NCI-H226 (cell line): ENCODE data around the gene TFEB.

Source experiments
- DNase-seq: peaks from one replicate; pipeline ENCODE4 v3.0.0-alpha.2; 2015

Gene TFEB

GRCh38 chr6:41648070-41648585, 87.3 kb downstream of the TFEB start:
- no peak for DNase-seq

GRCh38 chr6:41647061-41647511, 88.3 kb downstream of the TFEB start:
- DNase-seq: no peak

GRCh38 chr6:41646026-41646795, 89.2 kb downstream of the TFEB start:
- no peak for DNase-seq

GRCh38 chr6:41645007-41645618, 90.3 kb downstream of the TFEB start:
- DNase-seq: no peak

- no peak for DNase-seq
These were observed 91.0 kb downstream of the TFEB start for GRCh38 chr6:41644297-41644879.

GRCh38 chr6:41643899-41644269, 91.5 kb downstream of the TFEB start:
- DNase-seq: no peak

- DNase-seq: no peak
These were observed 92.2 kb downstream of the TFEB start for GRCh38 chr6:41642960-41643898.

GRCh38 chr6:41642090-41642959, 93.1 kb downstream of the TFEB start:
- DNase-seq: no peak

- DNase-seq: no peak
These were observed 94.0 kb downstream of the TFEB start for GRCh38 chr6:41641352-41641925.

GRCh38 chr6:41640426-41640825, 95.0 kb downstream of the TFEB start:
- no peak for DNase-seq

- no peak for DNase-seq
These were observed 95.5 kb downstream of the TFEB start for GRCh38 chr6:41639809-41640371.

GRCh38 chr6:41638935-41639808, 96.2 kb downstream of the TFEB start:
- no peak for DNase-seq

- DNase-seq: no peak
These were observed 97.1 kb downstream of the TFEB start, which contains the start of gene MDFI for GRCh38 chr6:41638002-41638934. Gene MDFI (plus strand): TSS chr6:41638468. CDS start chr6:41638750, 282 bp downstream.

GRCh38 chr6:41637194-41638001, 98.0 kb downstream of the TFEB start:
- DNase-seq: no peak

- peak; percentile 81 for DNase-seq
These were observed 98.6 kb downstream of the TFEB start for GRCh38 chr6:41636833-41637193.

- DNase-seq: no peak
These were observed 100.0 kb downstream of the TFEB start for GRCh38 chr6:41635365-41635764.

- no peak for DNase-seq
These were observed 100.8 kb downstream of the TFEB start for GRCh38 chr6:41634657-41635056.
